HepG2 (cell line): ENCODE data around the gene CORO1C. TPM values are rescaled to one million over a fixed set of nuclear protein-coding genes. Genes with fewer than 3 reads are reported as not detected.

Experiments used
- BCL6 ChIP-seq: IDR thresholded peaks from 2 replicates; pipeline ENCODE4 v1.6.1; 2016; ENCODE audit warnings: missing genetic modification reagents, missing compliant biosample characterization
- CEBPB ChIP-seq: IDR thresholded peaks from 2 replicates; pipeline ENCODE4 v1.6.1; 2011; ENCODE audit warnings: low read depth, low read length, improper control_type of control experiment, borderline replicate concordance
- EP300 ChIP-seq, 3 experiments: sonication (generic) in 1 of 3; formaldehyde crosslinking in 1 of 3; IDR thresholded peaks; 2 replicates each; pipeline versions ENCODE4 v1.5.1 to v1.6.1; 2011 to 2020; ENCODE audit warnings: low read depth in 2 of 3, low read length in 2 of 3, borderline replicate concordance in 1 of 3, improper control_type of control experiment in 1 of 3, mild to moderate bottlenecking in 1 of 3, missing genetic modification reagents in 1 of 3, moderate library complexity in 1 of 3
- FOXA1 ChIP-seq, 2 experiments: fragments of 450-650 bp in 1 of 2; sonication (generic) in 1 of 2; formaldehyde crosslinking in 1 of 2; IDR thresholded peaks; 2 replicates each; pipeline versions ENCODE4 v1.4.0 to v1.6.1; 2016 to 2020; ENCODE audit warnings: missing genetic modification reagents in 1 of 2
- HMGXB3 ChIP-seq: sonication (generic); formaldehyde crosslinking; IDR thresholded peaks from 2 replicates; pipeline ENCODE4 v1.4.0; 2020; ENCODE audit warnings: missing genetic modification reagents, borderline replicate concordance
- HMGXB4 ChIP-seq, 2 experiments: sonication (generic) in 1 of 2; formaldehyde crosslinking in 1 of 2; IDR thresholded peaks; 2 replicates each; pipeline versions ENCODE4 v1.4.0 to v1.6.1; 2018 to 2020; ENCODE audit warnings: missing genetic modification reagents in 2 of 2, borderline replicate concordance in 1 of 2, low read depth in 1 of 2, mild to moderate bottlenecking in 1 of 2, missing biosample characterization in 1 of 2
- HOMEZ ChIP-seq: IDR thresholded peaks from 2 replicates; pipeline ENCODE4 v1.6.1; 2016; ENCODE audit warnings: low read depth
- PAXIP1 ChIP-seq: sonication (generic); formaldehyde crosslinking; conservative IDR thresholded peaks from 2 replicates; pipeline ENCODE4 v1.4.0; 2020; ENCODE audit warnings: mild to moderate bottlenecking, missing genetic modification reagents, moderate library complexity
- TERF1 ChIP-seq: sonication (generic); formaldehyde crosslinking; IDR thresholded peaks from 2 replicates; pipeline ENCODE4 v1.8.0; 2022; ENCODE audit warnings: mild to moderate bottlenecking, missing genetic modification reagents, moderate library complexity
- TSC22D2 ChIP-seq: sonication (generic); formaldehyde crosslinking; IDR thresholded peaks from 2 replicates; pipeline ENCODE4 v1.5.1; 2020; ENCODE audit warnings: missing genetic modification reagents, mild to moderate bottlenecking, borderline replicate concordance
- ZNF205 ChIP-seq: IDR thresholded peaks from 2 replicates; pipeline ENCODE4 v1.6.1; 2018; ENCODE audit warnings: missing biosample characterization, missing genetic modification reagents
- ZNF317 ChIP-seq: sonication (generic); formaldehyde crosslinking; IDR thresholded peaks from 2 replicates; pipeline ENCODE4 v1.5.0; 2020; ENCODE audit warnings: mild to moderate bottlenecking, missing genetic modification reagents
- ZNF891 ChIP-seq: sonication (generic); formaldehyde crosslinking; IDR thresholded peaks from 2 replicates; pipeline ENCODE4 v1.5.0; 2020; ENCODE audit warnings: mild to moderate bottlenecking, missing genetic modification reagents
- polyA plus RNA-seq, 8 experiments: library from polyadenylated mRNA; depleted of rRNA in 3 of 8; stranded (reverse) in 7 of 8; unstranded in 1 of 8; fragments of >200 nt; fragmentation: Illumina TruSeq in 4 of 8; extraction: Trizol in 4 of 8; gene quantifications; 2 replicates each; pipeline versions ENCODE4 v1.2.1 to v1.2.3, GENCODE V29; 2011 to 2016; ENCODE audit warnings: low read depth in 4 of 8, missing spikeins in 1 of 8, mixed read lengths in 1 of 8; ENCODE audit not compliant: insufficient read depth in 1 of 8
- total RNA-seq, 5 experiments: library from RNA; depleted of rRNA; stranded (reverse); fragments of >200 nt; fragmentation: Illumina TruSeq; extraction: Trizol; gene quantifications; 2 replicates each; pipeline ENCODE4 v1.2.3, GENCODE V29; 2016; ENCODE audit warnings: low read depth in 1 of 5

Gene CORO1C
- total and polyA plus RNA-seq, 2 of the 13 experiments (the other 11 are each of a cell fraction or from before 2014, with no cell fraction given) = 73.7 to 131 TPM

GRCh38 chr12:108683906-108684556 is 47.3 kb downstream of the CORO1C start (continued):
- TF ChIP-seq PAXIP1 (peak; percentile 76), HOMEZ (0 out of 2 replicates have a peak, but pooled peaks have one; percentile 11), HMGXB3 (CRISPR knock-in tag) (no peak), ZNF891 (CRISPR knock-in tag) (no peak), HMGXB4 (CRISPR knock-in tag; IDR thresholded peaks at IDR 0.05; ENCODE audit: borderline replicate concordance in 1 of 2, low read depth in 1 of 2) (no peak), EP300 (IDR thresholded peaks at IDR 0.05; ENCODE audit: low read depth in 2 of 2, low read length in 2 of 2) (peak in 1 of 2 experiments; percentile 31; a peak in 1 of 4 replicates), EP300 (CRISPR knock-in tag; IDR thresholded peaks at IDR 0.05; ENCODE audit: borderline replicate concordance) (no peak), TSC22D2 (no peak), BCL6 (CRISPR knock-in tag) (peak; percentile 13; the same call in 1 of the 2 replicates), ZNF205 (CRISPR knock-in tag) (no peak), CEBPB (peak; percentile 71), ZNF317 (CRISPR knock-in tag) (peak; percentile 25; the same call in 1 of the 2 replicates), TERF1 (CRISPR knock-in tag) (no peak), FOXA1 (IDR thresholded peaks at IDR 0.05) (peak; percentile 77), FOXA1 (CRISPR knock-in tag; IDR thresholded peaks at IDR 0.05) (peak; percentile 81)
